MV-4-11 (cell line): ENCODE results near the gene TTC4.
A peak's percentile ranks its signal among the peaks of the same experiment; 100 is the strongest.

Experiments used
- DNase-seq: peaks from one replicate; lab custom pipeline; 2025; lab: John Stamatoyannopoulos, UW

The TTC4 gene, protein sequence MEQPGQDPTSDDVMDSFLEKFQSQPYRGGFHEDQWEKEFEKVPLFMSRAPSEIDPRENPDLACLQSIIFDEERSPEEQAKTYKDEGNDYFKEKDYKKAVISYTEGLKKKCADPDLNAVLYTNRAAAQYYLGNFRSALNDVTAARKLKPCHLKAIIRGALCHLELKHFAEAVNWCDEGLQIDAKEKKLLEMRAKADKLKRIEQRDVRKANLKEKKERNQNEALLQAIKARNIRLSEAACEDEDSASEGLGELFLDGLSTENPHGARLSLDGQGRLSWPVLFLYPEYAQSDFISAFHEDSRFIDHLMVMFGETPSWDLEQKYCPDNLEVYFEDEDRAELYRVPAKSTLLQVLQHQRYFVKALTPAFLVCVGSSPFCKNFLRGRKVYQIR

DNA sequence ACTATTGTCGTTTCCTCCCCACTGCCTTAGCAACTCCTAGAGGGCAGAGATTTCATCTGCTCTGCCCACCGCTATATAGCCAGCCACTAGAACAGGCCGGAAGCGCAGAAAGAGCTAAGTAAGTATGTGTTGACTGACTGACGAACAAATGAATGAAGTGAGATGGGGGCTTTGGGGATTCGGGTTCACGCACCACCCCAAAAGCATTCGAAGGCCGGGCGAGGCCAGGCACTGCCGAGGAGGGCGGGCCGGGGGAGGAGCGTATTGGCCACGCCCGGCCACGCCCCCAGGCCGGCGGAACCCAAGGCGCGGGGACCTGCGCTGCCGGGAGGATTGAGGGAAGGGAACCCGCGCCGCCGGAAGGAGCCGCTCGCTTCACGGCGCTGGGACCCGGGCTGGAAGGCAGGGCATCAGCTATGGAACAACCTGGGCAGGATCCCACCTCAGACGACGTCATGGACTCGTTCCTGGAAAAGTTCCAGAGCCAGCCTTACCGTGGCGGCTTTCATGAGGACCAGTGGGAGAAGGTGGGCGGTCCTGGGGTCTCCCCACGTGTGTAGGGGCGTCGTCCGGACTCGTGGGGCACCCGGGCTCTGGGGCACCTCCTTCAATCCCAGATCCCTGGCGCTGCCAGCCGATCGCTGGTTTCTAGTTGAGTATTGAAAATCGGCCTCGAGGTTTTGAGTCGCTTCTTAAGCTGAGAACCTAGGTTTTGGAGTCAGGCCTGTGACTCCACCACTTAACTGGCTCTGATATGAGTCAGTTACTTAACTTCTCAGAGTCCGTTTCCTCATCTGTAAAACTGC is at the start of gene TTC4:
TTC4 (plus strand) TSS at position 369 of the 806 bp plus-strand sequence; CDS start at position 417, 48 bp downstream.
- DNase-seq: peak; percentile 74

- no peak for DNase-seq
These were observed 49.3 kb upstream of the TTC4 start for GRCh38 chr1:54666333-54666732.

- no peak for DNase-seq
These were observed 47.9 kb upstream of the TTC4 start for GRCh38 chr1:54667797-54668196.

DNA sequence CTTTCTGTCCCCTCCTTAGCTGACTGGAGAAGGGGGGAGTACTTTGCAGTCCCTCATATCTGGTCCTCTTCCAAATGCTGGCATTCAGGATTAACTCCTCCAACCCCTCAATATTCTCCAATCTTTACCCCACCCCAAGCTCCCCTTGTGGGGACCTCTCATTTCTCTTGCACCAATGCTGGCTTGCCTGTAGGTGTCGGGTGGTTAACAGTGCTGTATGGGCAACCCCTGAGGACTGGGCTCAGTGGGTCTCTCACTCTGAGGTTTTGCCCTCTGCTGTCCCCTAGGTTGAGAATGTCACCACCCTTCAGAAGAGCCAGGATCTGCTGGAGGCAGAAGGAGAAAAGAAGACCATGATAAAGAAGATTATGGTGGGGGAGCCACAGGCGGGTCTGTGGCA is 47.1 kb upstream of the TTC4 start:
- DNase-seq: no peak

GRCh38 chr1:54671985-54672608 is 43.6 kb upstream of the TTC4 start:
- DNase-seq: peak; percentile 41

GRCh38 chr1:54678776-54679643 is 36.7 kb upstream of the TTC4 start:
- DNase-seq: no peak

GRCh38 chr1:54679706-54680105 is 36.0 kb upstream of the TTC4 start:
- DNase-seq: no peak

GRCh38 chr1:54680387-54680786 is 35.3 kb upstream of the TTC4 start:
- DNase-seq: no peak

DNA sequence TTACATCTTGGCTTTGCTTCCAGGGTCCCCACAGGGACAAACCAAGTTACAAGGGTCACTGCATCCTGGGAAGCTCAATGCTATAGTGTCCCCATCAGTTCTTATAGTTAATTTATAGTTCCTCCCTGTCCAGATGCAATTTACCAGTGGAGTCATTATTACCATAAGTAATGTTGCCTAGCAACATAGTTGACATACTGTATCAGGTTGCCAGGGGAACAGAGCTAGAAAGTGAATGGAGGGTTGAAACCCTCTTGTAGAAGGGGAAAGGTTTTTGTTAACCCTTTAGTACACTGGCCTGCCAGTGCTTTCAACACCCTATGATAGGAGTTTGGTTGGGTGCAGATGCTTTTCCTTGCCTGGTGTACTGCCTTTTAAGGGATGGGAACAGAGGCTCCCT is 34.3 kb upstream of the TTC4 start:
- no peak for DNase-seq

DNA sequence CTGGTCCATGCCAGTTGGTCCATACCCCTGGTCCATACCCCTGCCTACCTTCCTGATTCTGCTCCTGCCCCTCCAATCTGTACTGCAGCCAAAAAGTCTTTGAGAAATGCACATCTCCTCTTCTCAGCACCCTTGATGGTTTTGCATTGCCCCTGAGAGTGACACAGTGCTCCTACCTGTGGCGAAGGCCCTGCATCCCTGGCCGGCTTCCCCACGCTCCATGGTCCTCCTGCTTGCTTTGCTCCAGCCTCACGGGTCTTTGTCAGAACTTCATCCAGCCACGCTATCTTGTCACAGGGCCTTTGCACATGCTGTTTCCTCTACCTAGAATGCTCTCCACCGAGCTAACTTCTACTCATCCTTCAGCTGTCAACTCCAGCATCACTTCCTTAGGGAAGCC is 32.2 kb upstream of the TTC4 start:
- DNase-seq: no peak

- DNase-seq: no peak
These were observed 30.2 kb upstream of the TTC4 start for GRCh38 chr1:54685335-54685905.

DNA sequence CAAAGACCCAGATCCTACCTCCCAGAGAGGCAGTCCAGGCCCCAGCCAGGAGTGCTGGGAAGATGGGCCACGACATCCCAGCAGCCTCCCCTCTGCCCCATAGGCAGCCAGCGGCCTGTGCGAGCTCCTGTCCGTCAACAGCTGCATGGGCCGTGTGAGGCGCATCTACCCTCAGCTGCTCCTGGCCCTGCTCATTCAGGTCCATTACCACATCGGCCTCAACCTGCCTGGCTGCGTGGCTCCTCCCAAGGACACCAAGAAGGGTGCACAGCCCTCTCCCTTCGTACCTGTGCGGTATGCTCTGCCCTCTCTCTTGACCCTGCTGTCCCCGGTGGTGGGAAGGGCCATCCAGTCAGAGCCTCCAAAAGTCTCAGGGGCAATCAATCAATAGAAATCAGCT is 29.5 kb upstream of the TTC4 start:
- DNase-seq: no peak

GRCh38 chr1:54694771-54695170 is 20.9 kb upstream of the TTC4 start:
- no peak for DNase-seq

DNA sequence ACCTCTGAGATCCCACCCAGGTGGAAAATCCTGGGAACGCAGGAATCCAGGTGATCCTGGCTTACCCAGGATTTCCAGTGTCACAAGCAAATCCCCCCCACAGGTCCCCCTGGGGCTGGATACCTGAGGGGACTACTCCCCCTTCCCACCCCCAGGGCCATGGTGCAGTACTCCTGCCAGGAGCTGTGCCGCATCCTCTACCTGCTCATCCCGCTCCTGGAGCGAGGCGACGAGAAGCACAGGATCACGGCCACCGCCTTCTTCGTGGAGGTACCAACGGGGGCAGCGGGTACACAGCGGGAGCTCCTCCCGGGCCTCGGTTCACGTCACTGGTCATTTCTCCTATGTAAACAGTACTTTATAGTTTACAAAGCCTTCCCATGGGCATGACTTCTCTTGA is 20.4 kb upstream of the TTC4 start:
- no peak for DNase-seq

GRCh38 chr1:54695764-54696163 is 19.9 kb upstream of the TTC4 start:
- no peak for DNase-seq

- no peak for DNase-seq
These were observed 19.4 kb upstream of the TTC4 start for GRCh38 chr1:54696262-54696661.

DNA sequence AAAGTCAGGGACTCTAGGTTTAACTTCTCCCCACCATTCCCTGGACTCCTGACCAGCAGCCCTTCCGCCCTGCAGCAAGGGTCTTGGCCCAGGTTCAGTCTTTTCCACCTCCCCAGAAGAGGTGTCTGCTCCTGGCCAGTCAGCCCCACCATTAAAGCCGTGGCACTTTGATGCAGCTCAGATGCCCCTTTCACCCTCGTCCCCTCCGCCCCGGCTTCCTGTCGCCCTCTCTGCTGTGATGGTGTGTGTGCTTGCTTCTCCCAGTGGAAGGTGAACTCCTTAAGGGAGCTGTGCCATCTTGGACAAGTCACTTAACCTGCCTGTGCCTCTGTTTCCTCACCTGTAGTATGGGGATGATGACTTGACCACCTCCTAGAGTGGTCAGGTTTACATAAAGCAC is 17.8 kb upstream of the TTC4 start:
- no peak for DNase-seq

- no peak for DNase-seq
These were observed 17.3 kb upstream of the TTC4 start for GRCh38 chr1:54698346-54698745.

DNA sequence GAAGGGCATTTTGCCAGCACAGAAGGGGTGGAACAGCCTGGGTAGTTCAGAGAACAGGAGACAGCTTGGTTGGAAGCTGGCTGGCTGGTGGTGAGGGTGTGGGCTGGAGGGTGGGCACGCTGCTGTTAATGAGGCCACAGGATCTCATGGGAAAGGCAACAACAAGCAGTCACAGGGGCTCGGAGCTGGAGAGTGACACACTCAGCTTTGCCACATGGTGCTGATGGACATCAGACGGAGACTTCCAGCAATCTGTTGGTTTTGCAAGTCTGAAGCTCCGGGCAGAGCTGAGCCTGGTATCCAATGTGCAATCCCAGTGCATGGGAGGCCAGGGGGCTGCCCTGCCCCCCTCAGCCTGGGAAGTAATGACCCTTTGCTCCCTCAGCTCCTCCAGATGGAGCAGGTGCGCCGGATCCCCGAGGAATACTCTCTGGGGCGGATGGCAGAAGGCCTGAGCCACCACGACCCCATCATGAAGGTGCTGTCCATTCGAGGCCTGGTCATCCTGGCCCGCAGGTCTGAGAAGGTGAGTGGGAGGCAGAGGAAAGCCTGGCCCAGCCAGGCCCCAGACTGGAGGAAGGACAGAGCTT is 15.6 kb upstream of the TTC4 start:
- no peak for DNase-seq

DNA sequence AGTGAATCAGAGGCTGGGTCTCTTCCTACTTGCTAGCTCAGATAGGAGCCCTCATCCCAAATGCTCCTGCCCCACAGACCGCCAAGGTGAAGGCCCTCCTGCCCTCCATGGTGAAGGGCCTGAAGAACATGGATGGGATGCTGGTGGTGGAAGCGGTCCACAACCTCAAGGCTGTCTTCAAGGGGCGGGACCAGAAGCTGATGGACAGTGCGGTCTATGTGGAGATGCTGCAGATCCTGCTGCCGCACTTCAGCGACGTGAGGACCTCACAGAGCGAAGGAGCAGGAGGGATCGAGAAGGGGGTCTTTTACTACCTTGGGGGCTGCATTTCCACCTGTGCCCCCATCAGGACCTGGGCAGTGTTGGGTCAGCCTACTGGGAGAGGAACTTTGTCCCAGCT is 14.6 kb upstream of the TTC4 start:
- no peak for DNase-seq

- no peak for DNase-seq
These were observed 13.7 kb upstream of the TTC4 start for GRCh38 chr1:54701996-54702395.
